ENCODE results near the gene PVALEF. TPM values are rescaled to one million over a fixed set of nuclear protein-coding genes. Genes with fewer than 3 reads are reported as not detected.
A peak's percentile ranks its signal among the peaks of the same experiment; 100 is the strongest.

Gene PVALEF
- polyA plus RNA-seq, 1 of the 3 experiments (the other 2 are of a cell fraction): not detected

- TF ChIP-seq FOXM1 (IDR thresholded peaks at IDR 0.05; ENCODE audit: low read depth) (no peak), RAD21 (IDR thresholded peaks at IDR 0.05; ENCODE audit: low read length) (no peak), TCF12 (IDR thresholded peaks at IDR 0.05) (no peak), MXI1 (IDR thresholded peaks at IDR 0.05; ENCODE audit: low read depth, low read length) (no peak), SIN3A (IDR thresholded peaks at IDR 0.05; ENCODE audit: borderline replicate concordance, low read depth, low read length) (no peak), FOXJ3 (CRISPR knock-in tag; IDR thresholded peaks at IDR 0.05) (no peak)
These were observed 46.7 kb upstream of the PVALEF start (continued) for GRCh38 chr17:81118308-81119221.

- no peaks in the 10 kb centered on the region for H4K20me1 ChIP-seq (ENCODE audit: insufficient read depth)
- ChIA-PET CTCF (interaction anchor here (1.2 to 13.0 kb wide), 4 partner anchors 12 to 81 kb away, joined by 3 to 177 read pairs (median 6); no protein-coding TSS in a partner anchor), POLR2A (no interaction called here)
- TF ChIP-seq FOSL2 (IDR thresholded peaks at IDR 0.05; ENCODE audit: borderline replicate concordance, low read depth) (no peak), GATA2 (CRISPR knock-in tag; IDR thresholded peaks at IDR 0.05) (no peak), MEF2A (IDR thresholded peaks at IDR 0.05; ENCODE audit: borderline replicate concordance, low read depth) (no peak), PBX3 (IDR thresholded peaks at IDR 0.05) (no peak), RAD21 (IDR thresholded peaks at IDR 0.05; ENCODE audit: low read length) (no peak), CTCF (IDR thresholded peaks at IDR 0.05) (no peak), FOXJ3 (CRISPR knock-in tag; IDR thresholded peaks at IDR 0.05) (no peak), SIN3A (IDR thresholded peaks at IDR 0.05; ENCODE audit: borderline replicate concordance, low read depth, low read length) (no peak), RXRA (IDR thresholded peaks at IDR 0.05; ENCODE audit: borderline replicate concordance, low read depth) (no peak), RCOR1 (IDR thresholded peaks at IDR 0.05; ENCODE audit: low read length) (no peak)
- H3K27me3 ChIP-seq (ENCODE audit: insufficient read depth): no peaks in the 10 kb centered on the region
- H3K9me2 ChIP-seq: no peaks in the 10 kb centered on the region
- no peak overlapping the region for H2AFZ ChIP-seq (ENCODE audit: low read depth)
- 86% methylated on average over 71 of the region's 89 CpGs for WGBS (ENCODE audit: low lambda C conversion rate)
- no peak overlapping the region for H3K4me2 ChIP-seq
- no peaks in the 10 kb centered on the region for H3F3A ChIP-seq (replicated peaks; ENCODE audit: insufficient read depth)
- H3K27ac ChIP-seq (ENCODE audit: low read depth in 2 of 2, low read length in 1 of 2): no peak overlapping the region
- H3K9ac ChIP-seq: no peak overlapping the region
- H3K36me3 ChIP-seq (replicated peaks in 1 of 2; ENCODE audit: control insufficient read depth in 1 of 2, insufficient read depth in 2 of 2, low read length in 1 of 2): no peaks in the 10 kb centered on the region
- H3K4me3 ChIP-seq (ENCODE audit: low read depth in 2 of 2, low read length in 1 of 2): no peak overlapping the region
- no peaks in the 10 kb centered on the region for H3K79me2 ChIP-seq (ENCODE audit: insufficient read depth)
- DNase-seq: peak; percentile 96
- H3K9me3 ChIP-seq: no peaks in the 10 kb centered on the region
- peaks cover 0 to 29% of the 10 kb centered on the region in 2 experiments; a peak in 1 of 4 replicates for H3K4me1 ChIP-seq (ENCODE audit: control insufficient read depth in 1 of 2, insufficient read depth in 2 of 2, low read depth in 1 of 2, low read length in 1 of 2)
These were observed 45.8 kb upstream of the PVALEF start for GRCh38 chr17:81119223-81120148.
